GM21381 (cell line): ENCODE data around the gene F2RL1.
"Not testable (repeated sequence)": the region's sequence is repeated elsewhere in the genome, so short reads cannot be mapped to it uniquely, and the experiment has no call there.

Experiments
- ATAC-seq: cut with Tn5 transposase; IDR thresholded peaks from one replicate; pipeline ENCODE4 v1.9.1; 2021; ENCODE audit warnings: mild to moderate bottlenecking, moderate library complexity; ENCODE audit not compliant: unreplicated experiment

F2RL1 gene

GRCh38 chr5:76849419-76850291, 30.8 kb downstream of the F2RL1 start, which contains the start of gene S100Z:
Gene S100Z (plus strand): TSS chr5:76850014. CDS start chr5:76875360, 25,346 bp downstream.
- no peak for ATAC-seq

GRCh38 chr5:76850543-76851145, 31.8 kb downstream of the F2RL1 start:
- ATAC-seq: no peak

- ATAC-seq: no peak
These were observed 33.0 kb downstream of the F2RL1 start for GRCh38 chr5:76851728-76852369.

GRCh38 chr5:76852772-76853171, 33.9 kb downstream of the F2RL1 start:
- ATAC-seq: no peak

GRCh38 chr5:76853741-76854140, 34.9 kb downstream of the F2RL1 start:
- ATAC-seq: not testable (repeated sequence)

GRCh38 chr5:76854644-76855043, 35.8 kb downstream of the F2RL1 start:
- ATAC-seq: no peak

GRCh38 chr5:76855501-76855900, 36.7 kb downstream of the F2RL1 start:
- ATAC-seq: not testable (repeated sequence)

GRCh38 chr5:76855961-76856360, 37.1 kb downstream of the F2RL1 start:
- ATAC-seq: no peak

GRCh38 chr5:76856800-76857199, 38.0 kb downstream of the F2RL1 start:
- not testable (repeated sequence) for ATAC-seq

GRCh38 chr5:76859591-76860247, 40.9 kb downstream of the F2RL1 start:
- no peak for ATAC-seq

GRCh38 chr5:76861612-76862011, 42.8 kb downstream of the F2RL1 start:
- ATAC-seq: no peak

- no peak for ATAC-seq
These were observed 44.2 kb downstream of the F2RL1 start for GRCh38 chr5:76863001-76863400.

- ATAC-seq: no peak
These were observed 47.7 kb downstream of the F2RL1 start for GRCh38 chr5:76866503-76866902.

GRCh38 chr5:76867038-76867437, 48.2 kb downstream of the F2RL1 start:
- ATAC-seq: no peak

GRCh38 chr5:76867827-76868693, 49.2 kb downstream of the F2RL1 start:
- no peak for ATAC-seq

- ATAC-seq: no peak
These were observed 51.2 kb downstream of the F2RL1 start for GRCh38 chr5:76870046-76870445.

- ATAC-seq: no peak
These were observed 55.3 kb downstream of the F2RL1 start for GRCh38 chr5:76874088-76874581.
